NCI-H460 (cell line): ENCODE measurements around the gene WDR89. TPM values are rescaled to one million over a fixed set of nuclear protein-coding genes. Genes with fewer than 3 reads are reported as not detected.
A peak's percentile ranks its signal among the peaks of the same experiment; 100 is the strongest.
"Not testable (repeated sequence)": the region's sequence is repeated elsewhere in the genome, so short reads cannot be mapped to it uniquely, and the experiment has no call there.

Experiments
- DNase-seq: peaks from one replicate; pipeline ENCODE4 v3.0.0-alpha.2; 2016; ENCODE audit warnings: low read depth; ENCODE audit errors: extremely low read depth
- total RNA-seq: library from RNA; depleted of rRNA; stranded (reverse); fragments of >200 nt; shearing (Covaris generic); gene quantifications from 2 replicates; pipeline ENCODE4 v1.2.3, GENCODE V29; 2014

Gene WDR89
- total RNA-seq, 1 experiment from 2014 or later: 22.9 TPM

DNA sequence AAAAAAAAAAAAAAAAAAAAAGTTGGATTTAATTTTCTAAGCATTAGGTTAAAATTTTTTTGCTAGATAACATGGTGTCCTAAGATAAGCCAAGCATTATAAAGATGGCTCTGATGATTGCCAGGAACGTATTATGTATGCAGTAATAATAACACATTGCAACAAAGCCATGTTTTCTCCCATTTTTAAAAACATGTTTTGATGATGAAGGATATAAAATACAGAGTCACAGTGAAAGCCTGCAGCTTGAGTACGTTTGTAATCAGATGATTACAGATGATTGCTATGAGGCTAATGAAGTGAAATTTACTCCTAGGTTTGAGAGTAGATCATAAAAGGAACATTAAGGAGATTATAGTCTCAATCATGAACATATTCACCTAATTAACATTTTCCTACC is 13.3 kb upstream of the WDR89 start:
- DNase-seq: no peak

- no peak for DNase-seq
Observed at GRCh38 chr14:63654346-63654745, 12.7 kb upstream of the WDR89 start.

DNA sequence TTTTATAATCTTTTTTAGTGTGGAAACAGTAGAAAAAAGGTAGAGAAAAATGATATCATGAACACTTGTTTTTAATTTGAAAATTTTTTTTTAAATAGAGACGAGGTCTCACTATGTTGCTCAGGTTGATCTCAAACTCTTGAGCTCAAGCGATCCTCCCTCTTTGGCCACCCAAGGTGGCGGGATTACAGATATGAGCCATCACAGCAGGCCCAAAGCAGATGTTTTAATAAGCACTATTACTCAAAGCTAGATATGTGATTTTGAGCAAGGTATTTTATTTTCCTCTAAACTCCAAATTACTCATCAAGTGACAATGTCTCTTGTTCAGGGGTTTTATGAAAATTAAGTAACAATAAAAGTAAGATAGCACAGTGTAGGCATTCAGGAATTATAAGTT is 10.7 kb upstream of the WDR89 start:
- no peak for DNase-seq

DNA sequence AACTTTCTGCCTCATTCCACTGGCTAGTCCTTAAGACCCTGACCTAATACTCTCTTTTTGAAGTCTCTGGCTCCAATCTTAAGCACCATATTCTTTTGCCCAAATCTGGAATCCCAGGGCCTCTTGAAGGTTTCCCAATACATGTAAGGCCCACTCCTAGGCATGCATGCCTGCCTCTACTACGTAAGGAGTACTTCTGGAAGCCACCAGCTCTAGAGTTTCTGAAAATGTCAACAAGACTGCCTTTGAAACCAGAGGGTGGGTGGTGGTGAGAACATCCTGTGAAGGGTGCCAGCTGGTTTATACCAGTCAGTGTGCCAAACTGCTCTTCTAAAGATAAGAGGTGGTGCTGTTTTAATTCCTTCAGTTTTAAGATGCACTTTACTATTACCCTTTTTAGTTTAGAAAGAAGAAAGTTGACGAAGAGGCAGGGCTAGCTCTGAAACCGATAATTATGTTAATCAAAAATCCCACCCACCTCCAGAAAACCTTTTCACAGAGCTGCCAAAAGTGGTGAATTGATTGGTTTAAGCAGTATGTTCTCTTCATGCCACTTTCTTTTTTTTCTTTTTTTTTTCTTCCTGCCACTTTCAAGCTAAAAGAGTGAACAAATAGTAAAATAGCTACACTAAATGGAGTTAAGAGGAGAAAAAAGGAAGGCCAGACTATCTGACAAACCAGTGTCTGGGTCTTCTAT is 8.7 kb upstream of the WDR89 start:
- no peak for DNase-seq

DNA sequence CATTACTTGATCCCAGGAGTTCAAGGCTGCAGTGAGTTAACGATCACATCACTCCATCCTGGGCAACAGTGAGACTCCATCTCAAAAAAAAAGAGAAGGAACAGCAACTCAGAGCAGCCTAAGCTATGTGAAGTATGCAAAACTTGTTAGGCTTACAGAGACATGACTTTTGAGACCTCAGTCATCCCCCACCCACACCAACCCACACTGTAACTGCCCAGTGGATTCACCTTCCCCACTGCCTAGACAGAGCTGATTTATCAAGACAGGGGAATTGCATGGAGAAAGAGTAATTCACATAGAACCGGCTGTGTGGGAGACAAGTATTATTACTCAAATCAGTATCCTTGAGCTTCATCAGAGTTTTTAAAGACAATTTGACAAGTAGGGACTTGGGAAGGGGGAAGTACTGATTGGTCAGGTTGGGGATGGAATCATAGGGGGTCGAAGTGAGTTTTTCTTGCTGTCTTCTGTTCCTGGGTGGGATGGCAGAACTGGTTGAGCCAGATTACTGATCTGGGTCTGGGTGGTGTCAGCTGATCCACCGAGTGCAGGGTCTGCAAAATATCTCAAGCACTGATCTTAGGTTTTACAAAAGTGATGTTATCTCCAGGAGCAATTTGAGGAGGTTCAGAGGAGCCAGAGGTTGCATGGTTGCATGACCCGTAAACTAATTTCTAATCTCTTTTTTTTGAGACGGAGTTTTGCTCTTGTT is 6.2 kb upstream of the WDR89 start:
- no peak for DNase-seq

- DNase-seq: no peak
Observed at GRCh38 chr14:63644741-63645140, 3.1 kb upstream of the WDR89 start.

GRCh38 chr14:63642656-63643382 is 1.1 kb upstream of the WDR89 start:
- no peak for DNase-seq

DNA sequence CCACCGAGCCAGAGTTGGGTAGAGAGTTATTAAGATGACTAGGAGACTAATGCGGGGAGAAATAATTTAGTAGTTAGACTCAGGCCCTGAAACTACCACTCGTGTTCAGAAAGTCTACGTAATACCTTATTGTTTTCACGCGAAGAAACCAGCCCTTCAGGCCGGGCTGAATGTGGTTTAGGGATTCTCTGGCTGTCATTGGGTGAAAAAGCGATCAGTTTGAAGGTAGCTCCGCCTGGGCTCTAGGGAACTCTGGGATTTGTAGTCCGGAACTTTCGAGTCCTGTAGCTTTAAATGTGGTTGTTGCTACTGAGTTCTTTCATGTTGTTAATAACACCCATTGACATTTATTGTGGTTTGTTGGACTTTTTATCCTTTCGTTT is 549 bp upstream of the WDR89 start:
- DNase-seq: peak; percentile 95

DNA sequence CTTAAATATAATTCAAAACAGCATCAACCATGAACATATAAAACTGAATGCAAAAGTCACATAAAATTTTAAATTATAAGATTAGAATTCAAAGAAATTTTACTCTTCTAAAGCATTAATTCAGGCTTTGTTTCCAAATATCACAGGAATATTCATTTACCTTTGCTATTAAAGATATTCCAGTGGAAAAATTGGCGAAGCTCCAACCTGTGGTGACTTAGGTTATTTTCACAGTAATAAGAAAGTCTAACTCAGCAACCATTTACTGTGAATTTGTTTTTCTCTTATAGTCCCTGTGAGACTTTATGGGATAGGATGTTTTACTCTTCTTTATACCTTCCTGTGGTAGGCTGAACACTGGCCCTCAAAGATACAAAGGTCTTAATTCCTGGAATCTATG is 3.2 kb downstream of the WDR89 start:
- no peak for DNase-seq

DNA sequence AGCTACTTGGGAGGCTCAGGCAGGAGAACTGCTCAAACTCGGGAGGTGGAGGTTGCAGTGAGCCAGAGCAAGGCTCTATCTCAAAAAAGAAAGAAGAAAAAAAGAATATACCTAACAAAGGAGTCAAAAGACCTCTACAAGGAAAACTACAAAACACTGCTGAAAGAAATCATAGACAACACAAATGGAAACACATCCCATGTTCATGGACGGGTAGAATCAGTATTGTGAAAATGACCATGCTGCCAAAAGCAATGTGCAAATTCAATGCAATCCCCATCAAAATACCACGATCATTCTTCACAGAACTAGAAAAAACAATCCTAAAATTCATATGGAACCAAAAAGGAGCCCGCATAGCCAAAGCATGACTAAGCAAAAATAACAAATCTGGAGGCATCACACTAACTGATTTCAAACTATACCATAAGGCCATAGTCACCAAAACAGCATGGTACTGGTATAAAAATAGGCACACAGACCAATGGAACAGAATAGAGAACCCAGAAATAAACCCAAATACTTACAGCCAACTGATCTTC is 5.5 kb downstream of the WDR89 start:
- DNase-seq: not testable (repeated sequence)

DNA sequence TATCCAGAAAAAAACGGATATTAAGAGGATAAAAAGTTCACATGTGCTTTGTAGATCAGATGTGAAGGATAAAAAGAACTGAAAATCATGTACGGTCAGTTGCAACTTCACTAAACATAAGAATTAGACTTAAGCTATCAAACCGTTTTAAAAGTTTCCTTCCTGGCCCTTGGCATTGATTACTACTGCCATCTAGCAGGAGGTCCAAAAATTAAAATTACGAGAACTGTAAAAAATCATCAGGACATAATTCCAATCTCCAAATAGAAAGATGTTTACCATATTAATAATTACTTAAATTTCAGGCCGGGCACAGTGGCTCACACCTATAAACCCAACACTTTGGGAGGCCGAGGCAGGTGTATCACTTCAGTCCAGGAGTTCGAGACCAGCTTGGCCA is 7.9 kb downstream of the WDR89 start:
- DNase-seq: no peak

DNA sequence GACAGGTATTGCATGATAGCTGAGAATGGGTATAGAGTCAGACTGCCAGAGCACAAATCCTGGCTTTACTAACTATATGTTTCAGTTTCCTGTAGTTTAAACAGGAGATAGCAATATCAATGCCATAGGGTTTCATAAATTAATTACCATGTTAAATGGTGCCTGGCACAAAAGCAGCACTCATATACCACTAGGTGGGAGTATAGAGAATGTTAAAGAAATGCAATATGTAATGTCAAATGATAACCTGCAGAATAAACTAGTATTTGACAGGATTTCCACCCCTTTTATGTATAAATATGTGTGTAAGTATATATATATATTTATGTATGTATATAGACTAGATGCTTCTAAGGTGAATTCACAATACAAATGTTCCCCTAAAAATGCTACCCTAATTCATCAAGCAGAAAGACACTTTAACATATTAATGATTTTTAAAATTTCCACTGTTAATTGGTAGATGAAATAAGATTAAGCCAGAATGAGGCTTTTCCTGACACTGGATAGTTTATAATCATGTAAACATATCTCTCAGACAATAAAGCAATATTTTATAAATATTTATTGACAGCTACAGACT is 8.6 kb downstream of the WDR89 start:
- DNase-seq: peak; percentile 21

DNA sequence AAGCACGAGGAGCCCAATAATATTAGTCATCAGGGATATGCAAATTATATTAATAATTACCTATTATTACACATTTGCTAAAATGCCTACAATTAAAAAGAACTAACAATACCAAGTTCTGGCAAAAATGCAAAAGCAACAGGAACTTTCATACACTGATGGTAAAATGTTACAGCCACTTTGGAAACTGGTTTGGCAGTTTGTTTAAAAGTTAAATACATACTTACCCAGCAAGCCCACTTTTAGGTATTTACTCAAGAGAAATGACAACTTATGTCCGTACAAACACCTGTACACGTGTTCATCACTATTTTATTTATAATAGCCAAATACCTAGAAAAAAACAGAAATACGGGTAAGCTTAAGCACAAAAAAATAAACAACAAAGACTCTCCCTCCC is 17.0 kb downstream of the WDR89 start:
- DNase-seq: no peak

GRCh38 chr14:63624203-63624602 is 17.5 kb downstream of the WDR89 start:
- DNase-seq: no peak

DNA sequence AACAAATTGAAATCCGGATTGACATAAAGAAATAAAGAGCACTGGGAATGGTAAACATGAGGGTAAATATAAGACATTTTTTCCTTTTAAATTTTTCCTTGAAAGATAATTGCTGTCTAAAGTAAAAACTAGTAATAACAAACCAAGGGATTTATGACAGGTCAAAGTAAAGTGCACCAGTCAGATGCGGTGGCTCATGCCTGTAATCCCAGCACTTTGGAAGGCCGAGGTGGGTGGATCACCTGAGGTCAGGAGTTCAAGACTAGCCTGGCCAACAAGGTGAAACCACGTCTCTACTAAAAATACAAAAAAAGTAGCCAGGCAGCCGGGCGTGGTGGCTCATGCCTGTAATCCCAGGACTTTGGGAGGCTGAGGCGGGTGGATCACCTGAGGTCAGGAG is 19.7 kb downstream of the WDR89 start:
- not testable (repeated sequence) for DNase-seq

- DNase-seq: no peak
Observed at GRCh38 chr14:63616015-63616414, 25.7 kb downstream of the WDR89 start.

DNA sequence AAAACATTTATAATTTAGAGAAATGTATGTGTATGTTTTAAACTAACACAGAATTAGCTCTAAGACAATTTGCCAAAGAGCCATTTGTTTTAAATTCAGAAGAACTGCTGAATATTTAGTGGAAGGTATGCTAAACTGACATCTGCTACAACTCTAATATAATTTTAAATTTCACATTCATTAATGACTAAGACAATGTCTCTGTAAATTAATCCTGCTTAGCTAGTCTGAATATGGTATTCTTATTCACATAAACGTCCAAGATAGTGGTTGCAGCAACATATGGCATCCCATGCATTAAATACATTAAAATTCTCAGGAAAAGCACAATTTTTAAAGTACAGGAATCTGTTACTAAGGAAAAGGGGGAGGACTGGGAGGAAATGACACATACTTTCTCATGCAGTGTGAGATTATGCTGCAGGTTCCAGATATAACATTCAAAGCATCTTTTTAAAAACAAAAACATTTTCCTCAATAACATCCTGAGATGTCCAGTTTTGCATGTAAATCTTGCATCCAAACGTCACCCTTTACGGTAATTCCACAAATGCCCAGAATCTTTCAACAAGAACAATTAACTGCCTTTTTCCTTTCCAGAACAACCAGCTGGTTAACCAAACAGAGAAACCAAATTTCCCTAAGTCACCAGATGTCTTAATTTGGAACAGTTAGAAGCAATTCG is 26.9 kb downstream of the WDR89 start:
- no peak for DNase-seq

- DNase-seq: no peak
Observed at GRCh38 chr14:63611078-63611477, 30.6 kb downstream of the WDR89 start.

DNA sequence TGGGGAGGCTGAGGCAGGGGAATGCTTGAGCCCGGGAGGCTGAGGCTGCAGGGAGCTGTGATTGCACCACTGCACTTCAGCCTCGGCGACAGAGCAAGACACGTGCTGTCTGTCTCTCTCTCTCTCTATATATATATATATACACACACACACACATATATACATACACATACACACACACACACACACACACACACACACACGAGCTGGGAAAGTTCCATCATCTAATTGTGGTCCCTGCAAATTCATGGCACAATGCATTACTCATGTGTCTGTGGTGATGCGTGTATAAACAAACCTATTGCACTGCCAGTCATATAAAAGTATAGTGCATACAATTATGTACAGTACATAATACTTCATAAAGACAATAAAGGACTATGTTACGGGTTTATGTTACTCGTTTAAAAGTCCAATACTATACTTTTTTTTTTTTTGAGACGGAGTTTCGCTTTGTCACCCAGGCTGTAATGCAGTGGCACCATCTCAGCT is 36.6 kb downstream of the WDR89 start:
- no peak for DNase-seq

- DNase-seq: no peak
Observed at GRCh38 chr14:63604626-63605025, 37.0 kb downstream of the WDR89 start.
